ENCODE measurements around the gene CCDC85A.

GRCh38 chr2:56217106-56217505, 33.3 kb downstream of the CCDC85A start:
- TF ChIP-seq CTCF (IDR thresholded peaks at IDR 0.05) (no peak), POLR2A (IDR thresholded peaks at IDR 0.05) (no peak)

Measured in esophagus squamous epithelium (tissue), 4 donors.